GM12878 (cell line): Measurements from ENCODE around the gene NLGN2. TPM values are rescaled to one million over a fixed set of nuclear protein-coding genes. Genes with fewer than 3 reads are reported as not detected.

ENCODE experiments used
- CREM ChIP-seq: IDR thresholded peaks from 2 replicates; pipeline ENCODE4 v1.6.1; 2014; ENCODE audit warnings: antibody characterized with exemption, low read depth
- E4F1 ChIP-seq: fragments of 450-650 bp; IDR thresholded peaks from 2 replicates; pipeline ENCODE4 v1.6.1; 2018; ENCODE audit warnings: borderline replicate concordance, mild to moderate bottlenecking; ENCODE audit not compliant: partially characterized antibody
- ELK1 ChIP-seq: IDR thresholded peaks from 2 replicates; pipeline ENCODE4 v1.6.1; 2012; ENCODE audit warnings: low read depth, low read length, improper control_type of control experiment
- MYC ChIP-seq: IDR thresholded peaks from 2 replicates; pipeline ENCODE4 v1.6.1; 2011; ENCODE audit warnings: mild to moderate bottlenecking, low read length, moderate library complexity, inconsistent platforms; ENCODE audit not compliant: insufficient read depth, insufficient replicate concordance, insufficient read length, severe bottlenecking
- NKRF ChIP-seq: fragments of 450-650 bp; conservative IDR thresholded peaks from 2 replicates; pipeline ENCODE4 v1.6.1; 2017; ENCODE audit warnings: mild to moderate bottlenecking, moderate library complexity
- SRF ChIP-seq, 2 experiments: IDR thresholded peaks; 2 replicates each; pipeline ENCODE4 v1.6.1; 2011; ENCODE audit warnings: low read depth in 2 of 2, low read length in 2 of 2, mild to moderate bottlenecking in 1 of 2, moderate library complexity in 1 of 2
- YY1 ChIP-seq: IDR thresholded peaks from 2 replicates; pipeline ENCODE4 v1.6.1; 2011; ENCODE audit warnings: low read depth, mild to moderate bottlenecking, low read length
- ZBTB11 ChIP-seq: fragments of 450-650 bp; formaldehyde crosslinking; IDR thresholded peaks from 2 replicates; pipeline ENCODE4 v1.5.0; 2022; ENCODE audit warnings: mild to moderate bottlenecking, missing genetic modification characterization
- ZSCAN29 ChIP-seq: fragments of 450-650 bp; IDR thresholded peaks from 2 replicates; pipeline ENCODE4 v1.6.1; 2017; ENCODE audit warnings: mild to moderate bottlenecking, moderate library complexity
- polyA plus RNA-seq, 11 experiments: library from polyadenylated mRNA; depleted of rRNA in 4 of 11; unstranded in 6 of 11; stranded (reverse) in 5 of 11; fragments of >200 nt; fragmentation: Nextera tagmentation in 4 of 11; fragmentation: Illumina TruSeq in 1 of 11; extraction: Ambion mirVana in 4 of 11; extraction: Trizol in 1 of 11; gene quantifications; 1 replicate in 1 of 11; 2 replicates in 10 of 11; pipeline versions ENCODE4 v1.2.1 to v1.2.3, GENCODE V29; 2011 to 2016; ENCODE audit warnings: inconsistent platforms in 2 of 11, missing spikeins in 2 of 11, low read depth in 1 of 11
- total RNA-seq, 4 experiments: library from RNA; depleted of rRNA in 3 of 4; stranded (reverse); fragments of >200 nt in 3 of 4; fragmentation: Illumina TruSeq in 1 of 4; extraction: Trizol in 1 of 4; gene quantifications; 2 replicates each; pipeline versions ENCODE4 v1.2.1 to v1.2.3, GENCODE V29; 2013 to 2021
- TF ChIP-seq, protein P1 (sequence below): fragments of 450-650 bp; IDR thresholded peaks from 2 replicates; pipeline ENCODE4 v1.6.1; 2017; ENCODE audit warnings: mild to moderate bottlenecking
- TF ChIP-seq, protein P2 (sequence below): IDR thresholded peaks from 2 replicates; pipeline ENCODE4 v1.6.1; 2012; ENCODE audit warnings: low read length, inconsistent platforms
- TF ChIP-seq, protein P3 (sequence below): fragments of 150-350 bp; IDR thresholded peaks from 2 replicates; pipeline ENCODE4 v1.6.1; 2016; ENCODE audit warnings: low read depth, low read length

The NLGN2 gene
- total and polyA plus RNA-seq, 10 of the 15 experiments (the other 5 are each of a cell fraction or from before 2014, with no cell fraction given): 0.02 to 0.87 (median 0.11) TPM; not detected in 2

GRCh38 chr17:7442142-7442541, 34.5 kb downstream of the NLGN2 start (continued):
- TF ChIP-seq ZBTB11 (no peak), ZSCAN29 (no peak), CREM (no peak), MYC (no peak), E4F1 (no peak), SRF (IDR thresholded peaks at IDR 0.05; ENCODE audit: low read depth in 2 of 2, low read length in 2 of 2) (no peak), NKRF (no peak), ELK1 (no peak), YY1 (no peak)
- TF ChIP-seq, protein P1, sequence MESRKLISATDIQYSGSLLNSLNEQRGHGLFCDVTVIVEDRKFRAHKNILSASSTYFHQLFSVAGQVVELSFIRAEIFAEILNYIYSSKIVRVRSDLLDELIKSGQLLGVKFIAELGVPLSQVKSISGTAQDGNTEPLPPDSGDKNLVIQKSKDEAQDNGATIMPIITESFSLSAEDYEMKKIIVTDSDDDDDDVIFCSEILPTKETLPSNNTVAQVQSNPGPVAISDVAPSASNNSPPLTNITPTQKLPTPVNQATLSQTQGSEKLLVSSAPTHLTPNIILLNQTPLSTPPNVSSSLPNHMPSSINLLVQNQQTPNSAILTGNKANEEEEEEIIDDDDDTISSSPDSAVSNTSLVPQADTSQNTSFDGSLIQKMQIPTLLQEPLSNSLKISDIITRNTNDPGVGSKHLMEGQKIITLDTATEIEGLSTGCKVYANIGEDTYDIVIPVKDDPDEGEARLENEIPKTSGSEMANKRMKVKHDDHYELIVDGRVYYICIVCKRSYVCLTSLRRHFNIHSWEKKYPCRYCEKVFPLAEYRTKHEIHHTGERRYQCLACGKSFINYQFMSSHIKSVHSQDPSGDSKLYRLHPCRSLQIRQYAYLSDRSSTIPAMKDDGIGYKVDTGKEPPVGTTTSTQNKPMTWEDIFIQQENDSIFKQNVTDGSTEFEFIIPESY: no peak
- TF ChIP-seq, protein P2, sequence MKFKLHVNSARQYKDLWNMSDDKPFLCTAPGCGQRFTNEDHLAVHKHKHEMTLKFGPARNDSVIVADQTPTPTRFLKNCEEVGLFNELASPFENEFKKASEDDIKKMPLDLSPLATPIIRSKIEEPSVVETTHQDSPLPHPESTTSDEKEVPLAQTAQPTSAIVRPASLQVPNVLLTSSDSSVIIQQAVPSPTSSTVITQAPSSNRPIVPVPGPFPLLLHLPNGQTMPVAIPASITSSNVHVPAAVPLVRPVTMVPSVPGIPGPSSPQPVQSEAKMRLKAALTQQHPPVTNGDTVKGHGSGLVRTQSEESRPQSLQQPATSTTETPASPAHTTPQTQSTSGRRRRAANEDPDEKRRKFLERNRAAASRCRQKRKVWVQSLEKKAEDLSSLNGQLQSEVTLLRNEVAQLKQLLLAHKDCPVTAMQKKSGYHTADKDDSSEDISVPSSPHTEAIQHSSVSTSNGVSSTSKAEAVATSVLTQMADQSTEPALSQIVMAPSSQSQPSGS: no peak
- TF ChIP-seq, protein P3, sequence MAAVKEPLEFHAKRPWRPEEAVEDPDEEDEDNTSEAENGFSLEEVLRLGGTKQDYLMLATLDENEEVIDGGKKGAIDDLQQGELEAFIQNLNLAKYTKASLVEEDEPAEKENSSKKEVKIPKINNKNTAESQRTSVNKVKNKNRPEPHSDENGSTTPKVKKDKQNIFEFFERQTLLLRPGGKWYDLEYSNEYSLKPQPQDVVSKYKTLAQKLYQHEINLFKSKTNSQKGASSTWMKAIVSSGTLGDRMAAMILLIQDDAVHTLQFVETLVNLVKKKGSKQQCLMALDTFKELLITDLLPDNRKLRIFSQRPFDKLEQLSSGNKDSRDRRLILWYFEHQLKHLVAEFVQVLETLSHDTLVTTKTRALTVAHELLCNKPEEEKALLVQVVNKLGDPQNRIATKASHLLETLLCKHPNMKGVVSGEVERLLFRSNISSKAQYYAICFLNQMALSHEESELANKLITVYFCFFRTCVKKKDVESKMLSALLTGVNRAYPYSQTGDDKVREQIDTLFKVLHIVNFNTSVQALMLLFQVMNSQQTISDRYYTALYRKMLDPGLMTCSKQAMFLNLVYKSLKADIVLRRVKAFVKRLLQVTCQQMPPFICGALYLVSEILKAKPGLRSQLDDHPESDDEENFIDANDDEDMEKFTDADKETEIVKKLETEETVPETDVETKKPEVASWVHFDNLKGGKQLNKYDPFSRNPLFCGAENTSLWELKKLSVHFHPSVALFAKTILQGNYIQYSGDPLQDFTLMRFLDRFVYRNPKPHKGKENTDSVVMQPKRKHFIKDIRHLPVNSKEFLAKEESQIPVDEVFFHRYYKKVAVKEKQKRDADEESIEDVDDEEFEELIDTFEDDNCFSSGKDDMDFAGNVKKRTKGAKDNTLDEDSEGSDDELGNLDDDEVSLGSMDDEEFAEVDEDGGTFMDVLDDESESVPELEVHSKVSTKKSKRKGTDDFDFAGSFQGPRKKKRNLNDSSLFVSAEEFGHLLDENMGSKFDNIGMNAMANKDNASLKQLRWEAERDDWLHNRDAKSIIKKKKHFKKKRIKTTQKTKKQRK: no peak
